ENCODE results near the gene BMP7.
"Not testable (repeated sequence)": the region's sequence is repeated elsewhere in the genome, so short reads cannot be mapped to it uniquely, and the experiment has no call there.

The BMP7 gene

GRCh38 chr20:57210054-57210910 lies 56.2 kb downstream of the BMP7 start:
- peak; percentile 55 for DNase-seq (ENCODE audit: low spot score)

GRCh38 chr20:57209413-57209812 lies 57.0 kb downstream of the BMP7 start:
- DNase-seq (ENCODE audit: low spot score), result no peak

- DNase-seq (ENCODE audit: low spot score), result no peak
These were observed 58.2 kb downstream of the BMP7 start for GRCh38 chr20:57208198-57208597.

GRCh38 chr20:57207251-57207650 lies 59.2 kb downstream of the BMP7 start:
- no peak for DNase-seq (ENCODE audit: low spot score)

- DNase-seq (ENCODE audit: low spot score), result no peak
These were observed 60.7 kb downstream of the BMP7 start for GRCh38 chr20:57205606-57206219.

- no peak for DNase-seq (ENCODE audit: low spot score)
These were observed 62.5 kb downstream of the BMP7 start for GRCh38 chr20:57203986-57204385.

- no peak for DNase-seq (ENCODE audit: low spot score)
These were observed 63.2 kb downstream of the BMP7 start for GRCh38 chr20:57203204-57203603.

- no peak for DNase-seq (ENCODE audit: low spot score)
These were observed 64.1 kb downstream of the BMP7 start for GRCh38 chr20:57202309-57202708.

GRCh38 chr20:57200882-57201695 lies 65.4 kb downstream of the BMP7 start:
- DNase-seq (ENCODE audit: low spot score), result no peak

- DNase-seq (ENCODE audit: low spot score), result no peak
These were observed 66.6 kb downstream of the BMP7 start for GRCh38 chr20:57199656-57200405.

- no peak for DNase-seq (ENCODE audit: low spot score)
These were observed 68.0 kb downstream of the BMP7 start for GRCh38 chr20:57198132-57199072.

- no peak for DNase-seq (ENCODE audit: low spot score)
These were observed 68.9 kb downstream of the BMP7 start for GRCh38 chr20:57197352-57198131.

- DNase-seq (ENCODE audit: low spot score), result no peak
These were observed 70.9 kb downstream of the BMP7 start for GRCh38 chr20:57195469-57196100.

GRCh38 chr20:57195023-57195422 lies 71.4 kb downstream of the BMP7 start:
- no peak for DNase-seq (ENCODE audit: low spot score)

- no peak for DNase-seq (ENCODE audit: low spot score)
These were observed 72.3 kb downstream of the BMP7 start for GRCh38 chr20:57194154-57194553.

- DNase-seq (ENCODE audit: low spot score), result no peak
These were observed 73.3 kb downstream of the BMP7 start for GRCh38 chr20:57193094-57193493.

GRCh38 chr20:57192311-57192710 lies 74.1 kb downstream of the BMP7 start:
- no peak for DNase-seq (ENCODE audit: low spot score)

GRCh38 chr20:57191265-57191638 lies 75.2 kb downstream of the BMP7 start:
- DNase-seq (ENCODE audit: low spot score), result not testable (repeated sequence)

- DNase-seq (ENCODE audit: low spot score), result no peak
These were observed 75.7 kb downstream of the BMP7 start for GRCh38 chr20:57190536-57191264.
